Esophagus squamous epithelium (tissue), 5 donors: ENCODE data around the gene SPRR4. TPM values are rescaled to one million over a fixed set of nuclear protein-coding genes. Genes with fewer than 3 reads are reported as not detected.

ENCODE experiments used
- DNase-seq: peaks from one replicate; lab custom pipeline; 2025; lab: John Stamatoyannopoulos, UW
- H3K27ac ChIP-seq, 4 donors: fragments of 200-600 bp; sonication (generic); one replicate each; pipeline ENCODE4 v1.5.1; 2016 to 2019; ENCODE audit warnings: mild to moderate bottlenecking in 1 of 4
- H3K27me3 ChIP-seq, 4 donors: fragments of 200-600 bp; sonication (generic); 1 replicate in 3 of 4; 2 replicates in 1 of 4; pipeline versions ENCODE4 v1.5.1 to v1.6.0; 2017 to 2021; ENCODE audit warnings: antibody characterized with exemption in 1 of 4
- H3K36me3 ChIP-seq, 3 donors: fragments of 200-600 bp; sonication (generic); one replicate each; pipeline ENCODE4 v1.5.1; 2016 to 2019
- H3K4me1 ChIP-seq, 3 donors: fragments of 200-600 bp; sonication (generic); one replicate each; pipeline ENCODE4 v1.5.1; 2017 to 2019
- H3K4me3 ChIP-seq, 4 donors: fragments of 200-600 bp; sonication (generic); 1 replicate in 3 of 4; 2 replicates in 1 of 4; pipeline ENCODE4 v1.5.1; 2016 to 2019; ENCODE audit warnings: mild to moderate bottlenecking in 2 of 4, moderate library complexity in 1 of 4
- H3K9me3 ChIP-seq, 3 donors: fragments of 200-600 bp; sonication (generic); one replicate each; pipeline ENCODE4 v1.5.1; 2016 to 2019
- CTCF ChIP-seq, 6 experiments: fragments of 450-650 bp in 4 of 6; fragments of 200-600 bp in 2 of 6; sonication (generic) in 2 of 6; IDR thresholded peaks; one replicate each; pipeline ENCODE4 v1.5.1; 2016 to 2019; ENCODE audit warnings: antibody characterized with exemption in 6 of 6, mild to moderate bottlenecking in 4 of 6, moderate library complexity in 4 of 6
- POLR2A ChIP-seq, 4 donors: fragments of 450-650 bp; IDR thresholded peaks; one replicate each; pipeline ENCODE4 v1.6.1; 2017; ENCODE audit warnings: antibody characterized with exemption in 4 of 4, mild to moderate bottlenecking in 4 of 4, moderate library complexity in 3 of 4
- WGBS, 2 donors: methylation state at CpG; one replicate each; pipeline ENCODE4 v1.1.5; 2018; 5-methylcytosine and 5-hydroxymethylcytosine counted together
- intact Hi-C: fragments of 100-400 bp; cut with DNase I; formaldehyde crosslinking; loops from one replicate; pipeline ENCODE4 v1.15.0; 2022
- total RNA-seq, 4 donors: library from RNA; depleted of rRNA; stranded (reverse); fragments of >200 nt; gene quantifications; one replicate each; pipeline ENCODE4 v1.1.0, GENCODE V29; 2016
- donor health status: DM: yes; HTN: yes; CAD: no.

Gene SPRR4
- 1 to 10 TPM in 2 of 4 donors, under 1 TPM in 1, not detected in 1; 0.64 to 6.4 (median 1.3) TPM for total RNA-seq

GRCh38 chr1:152970495-152970894 is at the start of gene SPRR4:
Gene SPRR4, plus strand, starts transcription at chr1:152970648. Its CDS starts 1,243 bp downstream, at chr1:152971891.
- Histone ChIP-seq H3K4me3 (no peak within 1 kb of the TSS), H3K27ac (peak within 1 kb of the TSS in 3 of 4 donors; percentile 75 to 87 (median 78)), H3K4me1 (peaks cover 0 to 64% (median 18%) of the 10 kb centered on the region in 3 donors), H3K36me3 (no peaks in the 10 kb centered on the region), H3K9me3 (no peaks in the 10 kb centered on the region), H3K27me3 (no peaks in the 10 kb centered on the region)
- DNase-seq: no peak
- TF ChIP-seq CTCF (IDR thresholded peaks at IDR 0.05) (no peak), POLR2A (IDR thresholded peaks at IDR 0.05) (no peak)
- intact Hi-C loops: no loop called here
- 84 to 88% methylated on average over 6 of the region's 6 CpGs for WGBS, 2 donors

GRCh38 chr1:152924191-152924590 is 46.3 kb upstream of the SPRR4 start:
- Histone ChIP-seq H3K4me1 (no peaks in the 10 kb centered on the region), H3K36me3 (no peaks in the 10 kb centered on the region), H3K27ac (no peak overlapping the region), H3K4me3 (no peak overlapping the region), H3K27me3 (no peaks in the 10 kb centered on the region), H3K9me3 (no peaks in the 10 kb centered on the region)
- TF ChIP-seq POLR2A (IDR thresholded peaks at IDR 0.05): no peak
- TF ChIP-seq CTCF (IDR thresholded peaks at IDR 0.05): no peak
- 46 to 54% methylated on average over 2 of the region's 2 CpGs for WGBS, 2 donors
- no peak for DNase-seq
- intact Hi-C loops: loop anchor here (5.0 kb wide), 1 partner anchor 268 kb away; no protein-coding TSS in a partner anchor

- Histone ChIP-seq H3K27ac (no peak overlapping the region), H3K27me3 (no peaks in the 10 kb centered on the region), H3K36me3 (no peaks in the 10 kb centered on the region), H3K9me3 (no peaks in the 10 kb centered on the region), H3K4me3 (no peak overlapping the region), H3K4me1 (no peaks in the 10 kb centered on the region)
- intact Hi-C loops: loop anchor here (5.0 kb wide), 1 partner anchor 54 kb away; no protein-coding TSS in a partner anchor
- TF ChIP-seq POLR2A (IDR thresholded peaks at IDR 0.05) (no peak), CTCF (IDR thresholded peaks at IDR 0.05) (peak; percentile 32 to 84 (median 48))
- 55 to 75% methylated on average over 3 of the region's 3 CpGs for WGBS, 2 donors
- DNase-seq: no peak
These were observed 44.4 kb upstream of the SPRR4 start for GRCh38 chr1:152926091-152926490.

- Histone ChIP-seq H3K4me1 (peaks cover 0 to 16% (median 0%) of the 10 kb centered on the region in 3 donors), H3K27me3 (no peaks in the 10 kb centered on the region), H3K36me3 (no peaks in the 10 kb centered on the region), H3K9me3 (no peaks in the 10 kb centered on the region), H3K27ac (no peak overlapping the region), H3K4me3 (no peak overlapping the region)
- DNase-seq: no peak
- WGBS, 2 donors: 45 to 72% methylated on average over 3 of the region's 3 CpGs
- intact Hi-C loops: loop anchor here (5.0 kb wide), 1 partner anchor 56 kb away; no protein-coding TSS in a partner anchor
- TF ChIP-seq CTCF (IDR thresholded peaks at IDR 0.05): no peak
- TF ChIP-seq POLR2A (IDR thresholded peaks at IDR 0.05): no peak
These were observed 41.8 kb upstream of the SPRR4 start for GRCh38 chr1:152928671-152929070.

GRCh38 chr1:152932170-152932811 is 38.2 kb upstream of the SPRR4 start:
- TF ChIP-seq POLR2A (IDR thresholded peaks at IDR 0.05) (no peak), CTCF (IDR thresholded peaks at IDR 0.05) (no peak)
- WGBS, 2 donors: 52 to 65% methylated on average over 4 of the region's 4 CpGs
- Histone ChIP-seq H3K27me3 (no peaks in the 10 kb centered on the region), H3K4me3 (no peak overlapping the region), H3K36me3 (no peaks in the 10 kb centered on the region), H3K27ac (peak overlapping the region; percentile 46 to 78 (median 70)), H3K9me3 (no peaks in the 10 kb centered on the region), H3K4me1 (peaks cover 0 to 35% (median 0%) of the 10 kb centered on the region in 3 donors)
- no peak for DNase-seq
- intact Hi-C loops: no loop called here
